HL-60 (cell line): ENCODE data around the gene TM7SF2.

Experiments
- DNase-seq, 2 experiments: peaks; one replicate each; pipeline ENCODE4 v3.0.0-alpha.2; 2010 to 2020; ENCODE audit warnings: low read depth in 1 of 2, low spot score in 1 of 2
- H3K27ac ChIP-seq: fragments of 250-450 bp; sonication (Bioruptor Pico); replicated peaks from 2 replicates; pipeline ENCODE4 v1.5.1; 2020; ENCODE audit warnings: mild to moderate bottlenecking, moderate library complexity
- H3K27me3 ChIP-seq: fragments of 250-450 bp; sonication (Bioruptor Pico); 2 replicates; pipeline ENCODE4 v1.5.1; 2021; ENCODE audit warnings: mild to moderate bottlenecking, moderate library complexity; ENCODE audit not compliant: insufficient read depth, poor library complexity, severe bottlenecking
- H3K4me3 ChIP-seq: replicated peaks from 2 replicates; pipeline ENCODE4 v1.5.1; 2011; ENCODE audit warnings: mild to moderate bottlenecking, control low read depth, low read length; ENCODE audit not compliant: insufficient read depth
- GABPA ChIP-seq: IDR thresholded peaks from 2 replicates; pipeline ENCODE4 v1.6.1; 2012; ENCODE audit warnings: low read depth
- POLR2AphosphoS5 ChIP-seq: IDR thresholded peaks from 2 replicates; pipeline ENCODE4 v1.6.1; 2012; ENCODE audit warnings: low read depth
- SPI1 ChIP-seq: IDR thresholded peaks from 2 replicates; pipeline ENCODE4 v1.6.1; 2012; ENCODE audit warnings: low read depth, mild to moderate bottlenecking, borderline replicate concordance
- TF ChIP-seq, protein P1 (sequence below): IDR thresholded peaks from one replicate; pipeline ENCODE4 v1.5.1; 2011; ENCODE audit warnings: low read length, control low read depth, inconsistent platforms; ENCODE audit not compliant: insufficient read depth
- TF ChIP-seq, protein P2 (sequence below): IDR thresholded peaks from 2 replicates; pipeline ENCODE4 v1.6.1; 2012; ENCODE audit warnings: low read depth; ENCODE audit not compliant: insufficient replicate concordance

TM7SF2 gene

DNA sequence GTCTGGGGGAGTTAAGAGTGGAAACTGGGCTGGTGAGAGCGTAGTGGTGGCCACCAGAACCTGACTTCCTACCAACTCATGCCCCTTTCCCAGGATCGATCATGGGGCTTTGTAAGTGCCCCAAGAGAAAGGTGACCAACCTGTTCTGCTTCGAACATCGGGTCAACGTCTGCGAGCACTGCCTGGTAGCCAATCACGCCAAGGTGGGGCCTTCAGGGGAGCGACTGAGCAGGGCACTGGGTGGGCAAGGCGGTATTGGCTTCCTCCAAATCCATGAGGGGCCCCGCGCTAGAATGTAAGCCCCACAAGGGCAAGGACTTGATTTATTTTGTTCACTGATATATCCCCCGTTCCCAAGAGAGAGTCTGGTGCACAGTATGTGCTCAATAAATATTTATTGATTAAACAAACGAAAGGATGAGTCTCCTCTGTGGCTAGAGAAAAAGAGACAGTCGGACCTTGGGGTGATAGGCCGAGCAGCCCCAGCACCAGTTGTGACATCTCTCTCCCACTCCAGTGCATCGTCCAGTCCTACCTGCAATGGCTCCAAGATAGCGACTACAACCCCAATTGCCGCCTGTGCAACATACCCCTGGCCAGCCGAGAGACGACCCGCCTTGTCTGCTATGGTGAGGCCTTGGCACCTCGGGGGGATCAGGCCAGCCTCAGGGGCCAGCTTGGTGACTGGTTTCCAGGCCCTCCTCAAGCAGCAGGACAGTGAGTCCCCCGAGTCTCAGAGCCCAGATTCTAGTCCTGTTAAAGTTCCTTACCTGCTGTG is 26.9 kb upstream of the TM7SF2 start:
- Histone ChIP-seq H3K27ac (peak overlapping the region; percentile 97), H3K27me3 (no peaks in the 10 kb centered on the region), H3K4me3 (peak overlapping the region; percentile 90)
- TF ChIP-seq GABPA (no peak), SPI1 (no peak), POLR2AphosphoS5 (no peak)
- TF ChIP-seq, protein P1, sequence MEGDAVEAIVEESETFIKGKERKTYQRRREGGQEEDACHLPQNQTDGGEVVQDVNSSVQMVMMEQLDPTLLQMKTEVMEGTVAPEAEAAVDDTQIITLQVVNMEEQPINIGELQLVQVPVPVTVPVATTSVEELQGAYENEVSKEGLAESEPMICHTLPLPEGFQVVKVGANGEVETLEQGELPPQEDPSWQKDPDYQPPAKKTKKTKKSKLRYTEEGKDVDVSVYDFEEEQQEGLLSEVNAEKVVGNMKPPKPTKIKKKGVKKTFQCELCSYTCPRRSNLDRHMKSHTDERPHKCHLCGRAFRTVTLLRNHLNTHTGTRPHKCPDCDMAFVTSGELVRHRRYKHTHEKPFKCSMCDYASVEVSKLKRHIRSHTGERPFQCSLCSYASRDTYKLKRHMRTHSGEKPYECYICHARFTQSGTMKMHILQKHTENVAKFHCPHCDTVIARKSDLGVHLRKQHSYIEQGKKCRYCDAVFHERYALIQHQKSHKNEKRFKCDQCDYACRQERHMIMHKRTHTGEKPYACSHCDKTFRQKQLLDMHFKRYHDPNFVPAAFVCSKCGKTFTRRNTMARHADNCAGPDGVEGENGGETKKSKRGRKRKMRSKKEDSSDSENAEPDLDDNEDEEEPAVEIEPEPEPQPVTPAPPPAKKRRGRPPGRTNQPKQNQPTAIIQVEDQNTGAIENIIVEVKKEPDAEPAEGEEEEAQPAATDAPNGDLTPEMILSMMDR: no peak
- TF ChIP-seq, protein P2, sequence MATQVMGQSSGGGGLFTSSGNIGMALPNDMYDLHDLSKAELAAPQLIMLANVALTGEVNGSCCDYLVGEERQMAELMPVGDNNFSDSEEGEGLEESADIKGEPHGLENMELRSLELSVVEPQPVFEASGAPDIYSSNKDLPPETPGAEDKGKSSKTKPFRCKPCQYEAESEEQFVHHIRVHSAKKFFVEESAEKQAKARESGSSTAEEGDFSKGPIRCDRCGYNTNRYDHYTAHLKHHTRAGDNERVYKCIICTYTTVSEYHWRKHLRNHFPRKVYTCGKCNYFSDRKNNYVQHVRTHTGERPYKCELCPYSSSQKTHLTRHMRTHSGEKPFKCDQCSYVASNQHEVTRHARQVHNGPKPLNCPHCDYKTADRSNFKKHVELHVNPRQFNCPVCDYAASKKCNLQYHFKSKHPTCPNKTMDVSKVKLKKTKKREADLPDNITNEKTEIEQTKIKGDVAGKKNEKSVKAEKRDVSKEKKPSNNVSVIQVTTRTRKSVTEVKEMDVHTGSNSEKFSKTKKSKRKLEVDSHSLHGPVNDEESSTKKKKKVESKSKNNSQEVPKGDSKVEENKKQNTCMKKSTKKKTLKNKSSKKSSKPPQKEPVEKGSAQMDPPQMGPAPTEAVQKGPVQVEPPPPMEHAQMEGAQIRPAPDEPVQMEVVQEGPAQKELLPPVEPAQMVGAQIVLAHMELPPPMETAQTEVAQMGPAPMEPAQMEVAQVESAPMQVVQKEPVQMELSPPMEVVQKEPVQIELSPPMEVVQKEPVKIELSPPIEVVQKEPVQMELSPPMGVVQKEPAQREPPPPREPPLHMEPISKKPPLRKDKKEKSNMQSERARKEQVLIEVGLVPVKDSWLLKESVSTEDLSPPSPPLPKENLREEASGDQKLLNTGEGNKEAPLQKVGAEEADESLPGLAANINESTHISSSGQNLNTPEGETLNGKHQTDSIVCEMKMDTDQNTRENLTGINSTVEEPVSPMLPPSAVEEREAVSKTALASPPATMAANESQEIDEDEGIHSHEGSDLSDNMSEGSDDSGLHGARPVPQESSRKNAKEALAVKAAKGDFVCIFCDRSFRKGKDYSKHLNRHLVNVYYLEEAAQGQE: no peak
- no peak for DNase-seq

DNA sequence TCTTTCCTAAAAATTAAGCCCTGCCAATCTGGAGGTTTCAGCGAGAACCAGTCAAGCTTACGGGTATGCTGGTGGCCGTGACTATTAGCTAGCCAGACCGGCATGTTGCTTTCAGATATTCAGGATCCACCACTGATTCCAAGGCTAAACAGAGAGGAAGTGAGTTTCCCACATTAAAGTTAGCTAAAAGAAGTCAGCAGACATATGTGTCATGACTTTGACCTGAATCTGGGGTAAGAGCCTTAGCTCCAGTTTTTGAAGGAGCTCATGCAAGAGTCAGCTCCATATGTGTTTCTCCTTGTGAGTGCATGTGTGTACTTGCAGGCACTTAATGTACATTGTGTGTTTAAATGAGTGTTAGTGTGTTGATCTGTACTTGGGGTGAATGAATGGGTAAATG is 26.2 kb upstream of the TM7SF2 start:
- peak overlapping the region; percentile 97; the same call in 1 of the 2 replicates for H3K27ac ChIP-seq
- TF ChIP-seq SPI1: peak; percentile 44; the same call in 1 of the 2 replicates
- TF ChIP-seq POLR2AphosphoS5: no peak
- H3K4me3 ChIP-seq: no peak overlapping the region
- DNase-seq: no peak
- H3K27me3 ChIP-seq: no peaks in the 10 kb centered on the region

DNA sequence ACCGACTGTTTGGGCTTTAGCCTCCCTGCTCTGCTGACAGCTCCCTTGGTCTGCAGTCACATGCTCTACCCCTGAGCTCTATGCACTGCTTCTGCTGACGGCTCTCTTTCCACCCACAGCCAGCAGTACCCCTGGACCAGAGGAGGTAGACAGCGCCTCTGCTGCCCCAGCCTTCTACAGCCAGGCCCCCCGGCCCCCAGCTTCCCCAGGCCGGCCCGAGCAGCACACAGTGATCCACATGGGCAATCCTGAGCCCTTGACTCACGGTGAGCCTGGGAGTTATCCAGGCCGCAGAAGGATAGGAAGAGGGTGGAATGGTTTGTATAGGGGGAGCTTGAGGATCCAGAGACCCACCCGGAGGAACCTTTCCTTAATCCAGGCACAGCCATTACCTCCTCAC is 24.9 kb upstream of the TM7SF2 start:
- no peak overlapping the region for H3K4me3 ChIP-seq
- no peak overlapping the region for H3K27ac ChIP-seq
- H3K27me3 ChIP-seq: no peaks in the 10 kb centered on the region
- DNase-seq: no peak
- no peak for TF ChIP-seq POLR2AphosphoS5
- TF ChIP-seq, protein P1: no peak
- TF ChIP-seq, protein P2: no peak
- TF ChIP-seq GABPA: no peak
- no peak for TF ChIP-seq SPI1

DNA sequence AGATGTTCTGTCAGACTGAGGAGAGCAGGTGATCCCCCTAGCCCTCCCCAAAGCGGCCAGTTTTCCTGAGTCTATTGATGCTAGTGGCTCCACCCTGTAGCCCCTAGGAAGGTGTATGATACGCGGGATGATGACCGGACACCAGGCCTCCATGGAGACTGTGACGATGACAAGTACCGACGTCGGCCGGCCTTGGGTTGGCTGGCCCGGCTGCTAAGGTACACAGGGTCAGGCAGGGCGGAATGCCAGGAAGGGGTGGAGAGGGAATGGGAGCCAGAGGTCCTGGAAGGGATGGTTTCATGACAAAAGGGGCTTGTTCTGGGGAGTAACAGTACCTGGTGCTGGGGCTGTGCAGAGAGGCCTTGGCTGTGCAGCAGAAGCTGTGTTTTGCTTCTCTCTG is 24.5 kb upstream of the TM7SF2 start:
- Histone ChIP-seq H3K27me3 (no peaks in the 10 kb centered on the region), H3K4me3 (no peak overlapping the region), H3K27ac (no peak overlapping the region)
- no peak for DNase-seq
- TF ChIP-seq POLR2AphosphoS5 (no peak), SPI1 (no peak), GABPA (no peak)
- TF ChIP-seq, protein P2: no peak
- TF ChIP-seq, protein P1: no peak
